Activated CD8-positive, alpha-beta memory T cell treated with anti-CD3 and anti-CD28 coated beads, Interleukin-2, amount 50 U/mL, for 4 hours (primary cell): ENCODE results near the gene STT3B.
A peak's percentile ranks its signal among the peaks of the same experiment; 100 is the strongest.

Source experiments
- DNase-seq: peaks from one replicate; pipeline ENCODE4 v3.0.0-alpha.2; 2020

STT3B gene

GRCh38 chr3:31522152-31522551 is 10.6 kb upstream of the STT3B start:
- no peak for DNase-seq

- DNase-seq: no peak
Measured at GRCh38 chr3:31523543-31523942, 9.2 kb upstream of the STT3B start.

- DNase-seq: no peak
Measured at GRCh38 chr3:31525532-31525931, 7.2 kb upstream of the STT3B start.

DNA sequence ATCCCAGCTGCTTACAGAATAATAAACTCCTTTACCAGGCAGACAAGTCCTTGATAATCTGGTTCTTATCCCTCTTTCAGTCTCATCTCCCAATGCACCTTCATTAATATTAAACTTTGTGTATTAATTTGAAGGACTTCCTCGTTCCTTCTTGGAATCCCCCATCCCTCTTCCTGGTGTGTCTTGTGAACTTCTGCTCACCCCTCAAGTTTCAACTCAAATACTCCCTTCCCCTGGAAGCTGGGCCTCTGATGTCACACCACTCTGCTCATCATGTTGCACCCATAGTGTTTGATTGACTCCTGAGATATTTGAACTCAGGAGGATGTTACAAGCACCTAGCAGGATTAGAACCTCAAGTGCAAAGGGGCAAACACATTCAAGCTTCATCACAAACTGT is 3.3 kb upstream of the STT3B start:
- no peak for DNase-seq

DNA sequence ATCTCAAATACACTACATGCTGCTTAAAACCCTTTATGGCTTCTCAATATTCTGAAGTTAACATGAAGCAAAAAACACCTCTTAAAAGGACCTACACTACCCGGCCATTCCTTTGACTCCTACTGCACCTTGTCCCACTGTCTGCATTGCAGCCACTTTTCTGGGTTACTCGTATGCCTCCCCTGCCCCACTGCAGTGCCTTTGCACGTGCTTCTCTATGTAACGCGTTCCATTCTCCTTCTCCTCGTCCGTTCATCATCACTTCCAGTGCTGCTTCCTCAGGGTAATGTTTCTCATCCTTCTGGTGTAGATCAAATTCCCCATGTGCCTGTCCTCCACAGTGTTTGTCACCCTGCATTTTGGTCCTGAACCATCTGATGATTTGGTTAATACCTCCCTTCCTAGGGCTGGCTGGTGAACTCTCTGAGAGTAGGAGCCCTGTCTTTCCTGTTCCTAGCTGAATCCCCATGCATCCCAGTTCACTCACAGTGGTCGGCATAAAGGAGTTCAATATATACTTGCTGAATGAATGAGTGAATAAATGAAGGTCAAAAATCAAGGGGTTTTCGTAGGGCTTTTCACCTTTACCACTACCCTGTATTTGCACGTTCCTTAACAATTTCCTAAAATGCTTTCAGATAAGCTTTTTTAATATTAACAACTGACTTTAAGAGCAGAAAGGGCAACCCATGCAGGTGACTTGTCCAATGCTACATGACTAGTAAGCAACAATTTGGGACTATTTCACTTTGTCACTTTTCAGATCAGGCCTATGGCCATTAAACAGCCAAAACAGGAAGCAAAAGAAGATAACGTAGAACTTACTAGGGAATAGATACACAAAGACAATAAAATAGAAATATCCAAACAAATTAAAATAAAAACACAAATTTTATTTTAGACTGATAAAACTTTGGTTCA is 2.4 kb upstream of the STT3B start:
- DNase-seq: no peak

DNA sequence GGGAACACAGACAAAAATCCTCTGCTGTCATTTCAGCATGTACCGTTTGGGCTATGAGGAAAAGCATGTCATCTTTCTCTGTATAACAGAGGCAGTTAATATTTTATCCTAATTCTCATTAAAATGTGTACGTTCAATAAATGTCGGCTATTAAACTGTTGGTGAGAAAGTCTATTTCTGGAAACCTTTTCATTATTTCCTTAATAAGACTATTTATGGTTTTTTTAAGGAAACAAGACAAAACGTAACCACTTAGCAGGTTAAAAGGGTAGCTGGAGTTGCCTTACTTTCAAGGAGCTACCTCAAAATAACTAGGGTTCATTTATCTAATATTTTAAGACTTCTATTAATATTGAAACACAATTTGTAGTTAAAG is 1.8 kb upstream of the STT3B start:
- no peak for DNase-seq

- no peak for DNase-seq
Measured at GRCh38 chr3:31531452-31531991, 1.2 kb upstream of the STT3B start.

GRCh38 chr3:31531992-31532586 is 636 bp upstream of the STT3B start:
- peak; percentile 99 for DNase-seq

DNA sequence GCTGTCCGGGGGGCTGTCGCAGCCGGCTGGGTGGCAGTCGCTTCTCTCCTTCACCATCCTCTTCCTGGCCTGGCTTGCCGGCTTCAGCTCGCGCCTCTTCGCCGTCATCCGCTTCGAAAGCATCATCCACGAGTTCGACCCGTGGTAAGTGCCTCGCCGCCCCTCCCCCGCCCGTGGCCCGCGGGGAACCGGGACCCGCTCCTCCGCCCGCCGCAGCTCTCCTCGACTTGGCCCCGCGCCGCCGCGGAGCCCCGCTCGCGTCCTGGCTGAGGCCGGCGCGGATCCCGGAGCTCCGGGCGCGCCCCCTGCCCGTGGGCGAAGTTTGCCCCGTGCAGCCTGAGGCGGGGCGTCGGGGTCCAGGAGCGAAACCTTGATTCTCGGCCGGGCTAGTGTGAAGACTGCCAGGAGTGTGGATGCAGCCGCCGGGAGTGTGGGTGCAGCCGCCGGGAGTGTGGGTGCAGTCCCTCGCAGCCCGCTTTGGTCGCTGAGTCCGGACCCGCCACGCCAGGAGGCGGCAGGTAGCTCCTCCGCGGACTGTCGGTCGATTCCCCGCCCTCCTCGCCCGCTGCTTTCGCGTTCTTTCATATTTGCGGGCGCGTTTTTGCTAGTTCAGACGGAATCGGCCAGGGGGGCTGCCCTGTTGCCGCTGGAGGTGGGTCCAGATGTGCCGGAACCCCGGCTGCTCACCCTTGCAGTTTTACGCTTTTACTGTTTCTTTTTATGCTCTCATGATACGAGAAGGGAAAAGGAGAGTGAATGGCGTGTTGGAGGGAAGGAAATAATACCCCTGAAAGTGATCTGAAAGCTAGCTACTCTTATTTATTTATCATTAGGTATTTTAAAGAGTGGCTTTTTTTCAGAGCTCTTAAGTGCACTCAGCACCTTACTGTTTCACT is 692 bp downstream of the STT3B start:
- peak; percentile 56 for DNase-seq

- DNase-seq: no peak
Measured at GRCh38 chr3:31534065-31534425, 1.3 kb downstream of the STT3B start.

DNA sequence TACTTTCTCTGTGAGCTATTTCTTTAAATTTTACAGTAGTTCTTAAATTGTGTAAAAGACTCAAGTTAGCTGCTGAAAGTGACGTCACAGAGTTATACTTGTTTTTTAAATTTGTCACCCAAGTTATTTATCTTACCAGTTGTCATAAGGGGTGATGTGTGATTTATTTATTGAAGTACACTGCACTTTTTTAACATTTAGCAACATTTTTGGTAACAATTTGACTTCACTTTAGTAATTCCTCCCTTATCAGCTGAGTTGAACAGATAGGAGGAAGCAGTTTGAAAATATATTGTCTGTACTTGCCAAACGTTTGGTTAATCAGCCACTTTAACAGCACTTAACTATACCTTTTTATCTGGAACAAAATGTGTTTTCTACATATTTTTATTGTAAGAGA is 3.8 kb downstream of the STT3B start:
- DNase-seq: no peak

GRCh38 chr3:31538801-31539200 is 6.1 kb downstream of the STT3B start:
- DNase-seq: no peak

DNA sequence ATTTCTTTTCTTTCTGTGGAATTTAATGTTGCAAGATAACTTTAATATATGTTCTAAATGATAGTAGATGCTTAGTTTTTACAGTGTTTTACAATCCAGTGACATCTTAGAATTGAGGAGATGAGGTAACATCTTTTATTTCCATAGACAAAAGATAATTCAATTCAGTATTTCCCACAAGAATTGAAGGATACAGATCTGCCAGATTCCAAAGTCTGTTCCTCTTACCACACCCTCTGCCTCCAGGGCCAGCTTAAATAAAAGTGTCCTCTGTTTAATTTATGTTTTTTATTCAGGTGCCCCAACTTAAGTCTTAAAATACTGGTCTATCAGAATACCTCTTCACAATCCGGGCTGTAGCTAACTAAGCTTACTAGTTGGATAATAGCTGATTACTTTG is 6.5 kb downstream of the STT3B start:
- DNase-seq: no peak

DNA sequence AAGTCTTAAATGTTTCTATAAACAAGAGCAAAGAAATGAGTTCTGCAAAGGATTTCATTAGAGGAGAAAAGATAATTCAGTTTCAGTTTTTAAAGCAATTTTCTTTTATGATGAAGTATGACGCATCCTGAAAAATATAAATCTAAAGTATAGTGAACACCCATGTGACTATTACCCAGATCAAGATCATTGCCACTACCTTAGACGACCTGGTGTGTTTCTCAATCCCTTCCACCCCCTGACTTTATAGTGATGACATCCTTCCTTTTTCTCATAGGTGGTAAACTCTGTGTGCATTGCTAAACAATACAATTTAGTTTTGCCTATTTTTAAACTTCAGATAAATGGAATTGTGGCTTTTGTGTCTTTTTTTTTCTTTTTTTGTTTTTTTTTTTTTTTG is 8.4 kb downstream of the STT3B start:
- no peak for DNase-seq

DNA sequence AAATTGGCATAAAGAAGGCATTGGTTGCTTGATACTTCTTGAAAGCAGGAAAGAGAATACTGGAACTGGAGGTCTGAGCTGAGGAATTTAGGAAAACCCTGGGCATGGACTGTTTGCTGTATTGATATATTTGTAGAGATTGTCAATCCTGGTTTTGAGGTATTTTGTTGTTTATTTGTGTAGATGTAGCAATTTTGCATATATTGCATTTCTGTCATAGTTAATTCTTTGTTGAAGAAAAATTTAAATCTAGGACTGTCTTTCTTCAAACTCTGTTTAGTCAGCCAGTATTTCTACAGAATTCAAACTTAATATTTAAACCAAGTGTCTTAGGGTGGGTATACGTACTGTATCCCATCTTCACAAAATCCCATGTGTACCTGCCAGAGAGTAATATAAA is 9.5 kb downstream of the STT3B start:
- no peak for DNase-seq

DNA sequence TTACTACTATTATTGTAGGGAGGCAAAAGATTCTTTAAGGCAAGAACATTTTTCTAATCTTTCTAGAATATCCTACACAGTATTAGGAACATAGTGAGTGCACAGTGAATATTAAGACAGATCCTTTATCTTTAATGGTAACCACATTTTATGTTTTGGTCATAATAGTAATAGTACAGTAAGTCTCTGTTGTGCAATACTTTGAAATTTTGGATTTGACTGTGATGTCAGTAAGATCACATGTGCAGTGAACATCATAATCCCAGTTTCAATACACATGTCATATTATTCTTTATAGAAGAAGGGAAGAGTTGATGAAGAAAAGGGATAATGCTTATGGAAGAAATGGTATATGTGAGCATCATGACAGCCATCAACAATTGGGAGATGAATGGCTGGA is 10.7 kb downstream of the STT3B start:
- DNase-seq: no peak

DNA sequence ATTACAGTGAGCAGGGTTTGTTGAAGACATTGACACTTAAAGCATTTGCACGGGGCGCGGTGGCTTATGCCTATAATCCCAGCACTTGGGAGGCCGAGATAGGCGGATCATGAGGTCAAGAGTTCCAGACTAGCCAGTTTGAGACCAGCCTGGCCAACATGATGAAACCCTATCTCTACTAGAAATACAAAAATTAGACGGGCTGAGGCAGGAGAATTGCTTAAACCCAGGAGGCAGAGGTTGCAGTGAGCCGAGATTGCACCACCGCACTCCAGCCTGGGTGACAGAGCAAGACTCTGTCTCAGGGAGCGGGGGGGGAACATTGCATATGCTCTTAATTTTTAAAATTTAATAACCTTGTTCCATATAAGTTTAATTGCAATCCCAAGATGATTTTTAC is 11.9 kb downstream of the STT3B start:
- DNase-seq: no peak

- no peak for DNase-seq
Measured at GRCh38 chr3:31546162-31546561, 13.4 kb downstream of the STT3B start.

GRCh38 chr3:31546725-31547124 is 14.0 kb downstream of the STT3B start:
- DNase-seq: no peak

DNA sequence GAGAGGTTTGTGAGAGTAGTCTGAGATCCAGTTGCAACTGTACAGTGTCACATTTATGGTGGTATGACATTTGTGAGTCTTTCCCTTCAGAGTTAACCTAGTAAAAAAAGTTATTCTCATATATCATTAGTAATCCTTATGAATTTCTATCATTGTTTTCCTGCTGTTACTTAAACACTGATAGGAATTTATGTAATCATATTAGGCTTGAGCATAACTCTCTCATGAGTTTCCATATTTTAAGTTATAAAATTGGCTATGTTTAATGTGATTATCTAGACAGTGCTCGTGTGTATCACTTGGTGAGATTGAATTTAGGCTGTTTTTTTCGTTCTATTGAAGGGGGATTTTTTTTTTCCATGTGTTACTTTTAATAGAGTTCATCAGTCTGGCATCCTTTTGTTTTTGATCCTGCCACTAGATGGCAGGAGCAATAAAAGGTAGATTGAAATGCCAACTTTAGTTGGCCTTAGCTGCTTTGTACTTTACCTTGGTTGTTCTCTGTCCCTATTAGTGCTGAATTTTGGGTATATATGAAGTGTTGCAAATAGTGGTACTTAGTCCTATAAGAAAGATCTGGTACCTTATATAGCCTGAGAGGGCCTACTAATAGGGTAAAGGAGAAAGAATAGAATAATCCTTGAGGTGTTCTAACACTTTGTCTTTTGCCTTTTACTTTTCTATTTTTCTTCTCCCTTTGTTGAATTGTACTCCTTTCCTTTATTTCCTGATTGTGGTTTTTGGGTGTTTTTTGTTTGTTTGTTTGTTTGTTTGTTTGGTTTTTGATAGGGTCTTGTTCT is 17.9 kb downstream of the STT3B start:
- no peak for DNase-seq

DNA sequence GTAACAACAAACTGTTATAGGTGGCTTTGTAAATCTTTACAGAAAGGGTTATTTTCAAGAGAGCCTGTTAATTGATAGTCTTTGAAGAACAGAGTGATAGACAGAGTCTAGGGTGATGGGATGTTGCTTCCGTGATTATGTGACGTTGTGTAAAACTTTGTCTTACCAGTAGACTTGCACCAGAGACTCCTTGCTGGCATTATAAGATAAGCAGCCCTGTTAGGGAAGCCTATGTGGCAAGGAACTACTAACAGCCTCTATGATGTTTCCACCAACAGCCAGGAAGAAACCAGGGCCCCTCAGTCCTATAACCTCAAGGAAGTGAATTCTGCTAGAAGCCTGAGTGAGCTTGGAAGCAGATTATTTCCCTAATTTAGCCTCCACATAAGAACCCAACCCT is 18.9 kb downstream of the STT3B start:
- no peak for DNase-seq

GRCh38 chr3:31552103-31552502 is 19.4 kb downstream of the STT3B start:
- DNase-seq: no peak

GRCh38 chr3:31553258-31553657 is 20.5 kb downstream of the STT3B start:
- no peak for DNase-seq
